GM21447 (cell line): ENCODE measurements around the gene CEP164.

Source experiments
- ATAC-seq: cut with Tn5 transposase; IDR thresholded peaks from one replicate; pipeline ENCODE4 v1.9.1; 2021; ENCODE audit not compliant: unreplicated experiment

Gene CEP164

GRCh38 chr11:117356126-117356890 lies 28.7 kb downstream of the CEP164 start:
- no peak for ATAC-seq

- ATAC-seq, result no peak
These were observed 33.8 kb downstream of the CEP164 start for GRCh38 chr11:117361432-117361831.

GRCh38 chr11:117366248-117366647 lies 38.6 kb downstream of the CEP164 start:
- no peak for ATAC-seq

GRCh38 chr11:117366875-117367274 lies 39.2 kb downstream of the CEP164 start:
- ATAC-seq, result no peak

GRCh38 chr11:117369534-117369933 lies 41.9 kb downstream of the CEP164 start:
- no peak for ATAC-seq

GRCh38 chr11:117371453-117371852 lies 43.8 kb downstream of the CEP164 start:
- ATAC-seq, result no peak

- ATAC-seq, result no peak
These were observed 46.8 kb downstream of the CEP164 start for GRCh38 chr11:117374316-117375055.

GRCh38 chr11:117375960-117376359 lies 48.3 kb downstream of the CEP164 start:
- ATAC-seq, result no peak

- no peak for ATAC-seq
These were observed 48.9 kb downstream of the CEP164 start for GRCh38 chr11:117376517-117376916.

- ATAC-seq, result no peak
These were observed 51.6 kb downstream of the CEP164 start for GRCh38 chr11:117378976-117379865.

- ATAC-seq, result no peak
These were observed 53.0 kb downstream of the CEP164 start for GRCh38 chr11:117380676-117381075.

GRCh38 chr11:117381481-117382387 lies 54.1 kb downstream of the CEP164 start:
- no peak for ATAC-seq

GRCh38 chr11:117382746-117383145 lies 55.1 kb downstream of the CEP164 start:
- ATAC-seq, result no peak

- ATAC-seq, result no peak
These were observed 56.4 kb downstream of the CEP164 start for GRCh38 chr11:117384045-117384444.

GRCh38 chr11:117385471-117385870 lies 57.8 kb downstream of the CEP164 start:
- ATAC-seq, result no peak

- ATAC-seq, result no peak
These were observed 58.3 kb downstream of the CEP164 start for GRCh38 chr11:117385906-117386305.

- no peak for ATAC-seq
These were observed 60.5 kb downstream of the CEP164 start for GRCh38 chr11:117387992-117388755.

- no peak for ATAC-seq
These were observed 63.1 kb downstream of the CEP164 start for GRCh38 chr11:117390743-117391142.

GRCh38 chr11:117391181-117391580 lies 63.5 kb downstream of the CEP164 start:
- ATAC-seq, result no peak
